SK-N-SH (cell line): ENCODE data around the gene AMPD2.

Experiments
- POLR2AphosphoS5 ChIP-seq: IDR thresholded peaks from 2 replicates; pipeline ENCODE4 v1.6.1; 2012; ENCODE audit warnings: low read depth, low read length
- TAF1 ChIP-seq: IDR thresholded peaks from 2 replicates; pipeline ENCODE4 v1.6.1; 2012; ENCODE audit warnings: low read depth, mild to moderate bottlenecking, low read length, moderate library complexity, borderline replicate concordance

DNA sequence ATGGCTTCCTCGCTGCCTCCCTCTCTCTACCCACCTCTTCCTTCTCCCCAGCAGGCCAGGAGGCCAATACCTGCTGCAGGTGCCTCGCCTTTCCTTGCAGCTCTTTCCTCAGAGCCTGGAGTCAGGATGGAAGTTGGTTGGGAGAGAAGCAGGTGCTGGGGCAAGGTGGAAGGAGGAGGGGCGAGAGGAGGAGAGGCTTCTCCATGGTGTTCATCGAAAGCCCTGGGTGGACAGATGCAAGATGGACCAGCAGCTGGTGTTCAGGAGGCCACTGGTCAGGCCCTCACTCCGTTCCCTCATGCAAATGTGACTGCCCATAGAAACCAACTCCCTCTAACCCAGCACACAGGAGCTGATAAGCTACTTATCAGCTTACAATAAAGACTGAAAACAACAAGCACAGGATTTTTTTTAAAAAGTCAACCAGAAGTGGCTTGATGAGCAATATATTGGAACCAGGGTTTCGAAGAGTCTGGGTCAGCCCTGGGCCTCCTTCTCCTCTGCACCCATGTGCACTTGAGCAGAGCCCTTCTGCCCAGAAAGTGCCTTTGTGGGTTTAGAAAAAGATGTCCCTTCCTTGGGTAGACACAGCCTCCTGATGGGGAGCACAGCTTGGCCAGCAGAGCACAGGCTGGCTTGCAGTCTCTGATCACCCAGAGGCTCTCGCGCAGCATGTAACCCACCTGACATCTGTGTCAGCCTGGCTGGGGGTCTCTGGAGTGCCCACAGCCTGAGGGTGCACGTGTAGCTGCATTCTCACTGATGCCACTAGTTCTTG, 19.6 kb downstream of the AMPD2 start:
- TF ChIP-seq TAF1 (no peak), POLR2AphosphoS5 (no peak)
